Measurements from ENCODE around the gene ALDH3A1. TPM values are rescaled to one million over a fixed set of nuclear protein-coding genes. Genes with fewer than 3 reads are reported as not detected.

Gene ALDH3A1
- total RNA-seq, 1 experiment from 2014 or later: not detected

GRCh38 chr17:19723964-19724363 lies 24.1 kb downstream of the ALDH3A1 start:
- intact Hi-C loops (cut with micrococcal nuclease; ENCODE audit: unreplicated experiment): no loop called here
- no TSS peak for BruUV-seq (replicated peaks)
- CTCF ChIA-PET: interaction anchor here (0.6 kb wide), 1 partner anchor 23 kb away, joined by 4 read pairs; no protein-coding TSS in a partner anchor
- Histone ChIP-seq H3K4me3 (ENCODE audit: low read depth, low read length, poor library complexity, severe bottlenecking) (no peak overlapping the region), H3K27ac (ENCODE audit: low read depth, low read length, poor library complexity, severe bottlenecking) (no peak overlapping the region), H3K36me3 (ENCODE audit: insufficient read depth, low read length, poor library complexity, severe bottlenecking) (no peaks in the 10 kb centered on the region), H3K27me3 (replicated peaks; ENCODE audit: insufficient read depth, low read depth, low read length, poor library complexity) (no peaks in the 10 kb centered on the region), H3K4me1 (ENCODE audit: insufficient read depth, low read length, poor library complexity, severe bottlenecking) (no peaks in the 10 kb centered on the region), H3K9me3 (ENCODE audit: low read depth, low read length, poor library complexity, severe bottlenecking) (no peaks in the 10 kb centered on the region)
- TF ChIP-seq EZH2 (IDR thresholded peaks at IDR 0.05; ENCODE audit: borderline replicate concordance, low read depth, low read length, poor library complexity, severe bottlenecking): no peak
- TF ChIP-seq, protein P1, sequence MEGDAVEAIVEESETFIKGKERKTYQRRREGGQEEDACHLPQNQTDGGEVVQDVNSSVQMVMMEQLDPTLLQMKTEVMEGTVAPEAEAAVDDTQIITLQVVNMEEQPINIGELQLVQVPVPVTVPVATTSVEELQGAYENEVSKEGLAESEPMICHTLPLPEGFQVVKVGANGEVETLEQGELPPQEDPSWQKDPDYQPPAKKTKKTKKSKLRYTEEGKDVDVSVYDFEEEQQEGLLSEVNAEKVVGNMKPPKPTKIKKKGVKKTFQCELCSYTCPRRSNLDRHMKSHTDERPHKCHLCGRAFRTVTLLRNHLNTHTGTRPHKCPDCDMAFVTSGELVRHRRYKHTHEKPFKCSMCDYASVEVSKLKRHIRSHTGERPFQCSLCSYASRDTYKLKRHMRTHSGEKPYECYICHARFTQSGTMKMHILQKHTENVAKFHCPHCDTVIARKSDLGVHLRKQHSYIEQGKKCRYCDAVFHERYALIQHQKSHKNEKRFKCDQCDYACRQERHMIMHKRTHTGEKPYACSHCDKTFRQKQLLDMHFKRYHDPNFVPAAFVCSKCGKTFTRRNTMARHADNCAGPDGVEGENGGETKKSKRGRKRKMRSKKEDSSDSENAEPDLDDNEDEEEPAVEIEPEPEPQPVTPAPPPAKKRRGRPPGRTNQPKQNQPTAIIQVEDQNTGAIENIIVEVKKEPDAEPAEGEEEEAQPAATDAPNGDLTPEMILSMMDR (conservative IDR thresholded peaks at IDR 0.05; ENCODE audit: low read depth, low read length): no peak
- DNase-seq (ENCODE audit: low spot score): no peak
- POLR2A ChIA-PET (ENCODE audit: low non-redundant PET): no interaction called here

- ChIA-PET POLR2A (ENCODE audit: low non-redundant PET) (no interaction called here), CTCF (interaction anchor here (1.0 kb wide), 1 partner anchor 130 kb away, joined by 3 read pairs; no protein-coding TSS in a partner anchor)
- Histone ChIP-seq H3K27me3 (replicated peaks; ENCODE audit: insufficient read depth, low read depth, low read length, poor library complexity) (no peaks in the 10 kb centered on the region), H3K36me3 (ENCODE audit: insufficient read depth, low read length, poor library complexity, severe bottlenecking) (no peaks in the 10 kb centered on the region), H3K27ac (ENCODE audit: low read depth, low read length, poor library complexity, severe bottlenecking) (no peak overlapping the region), H3K9me3 (ENCODE audit: low read depth, low read length, poor library complexity, severe bottlenecking) (no peaks in the 10 kb centered on the region), H3K4me3 (ENCODE audit: low read depth, low read length, poor library complexity, severe bottlenecking) (no peak overlapping the region), H3K4me1 (ENCODE audit: insufficient read depth, low read length, poor library complexity, severe bottlenecking) (no peaks in the 10 kb centered on the region)
- no TSS peak for BruUV-seq (replicated peaks)
- TF ChIP-seq EZH2 (IDR thresholded peaks at IDR 0.05; ENCODE audit: borderline replicate concordance, low read depth, low read length, poor library complexity, severe bottlenecking): no peak
- TF ChIP-seq, protein P1 (conservative IDR thresholded peaks at IDR 0.05; ENCODE audit: low read depth, low read length): no peak
- intact Hi-C loops (cut with micrococcal nuclease; ENCODE audit: unreplicated experiment): no loop called here
- no peak for DNase-seq (ENCODE audit: low spot score)
Measured at GRCh38 chr17:19720631-19721426, 27.3 kb downstream of the ALDH3A1 start.

DNA sequence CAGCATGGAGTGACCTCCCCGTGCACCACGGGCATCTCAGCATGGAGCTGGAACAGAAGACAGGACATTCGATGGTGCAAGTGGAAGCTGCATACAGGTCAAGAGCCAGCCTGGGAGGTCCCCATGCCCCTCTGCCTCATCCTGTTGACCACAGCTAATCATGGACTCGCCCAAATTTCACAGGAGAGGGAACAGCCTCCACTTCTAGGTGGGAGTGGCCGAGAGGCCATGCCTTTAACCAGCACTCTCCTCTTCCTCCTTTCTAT lies 28.0 kb downstream of the ALDH3A1 start:
- Histone ChIP-seq H3K4me1 (ENCODE audit: insufficient read depth, low read length, poor library complexity, severe bottlenecking) (no peaks in the 10 kb centered on the region), H3K4me3 (ENCODE audit: low read depth, low read length, poor library complexity, severe bottlenecking) (no peak overlapping the region), H3K27me3 (replicated peaks; ENCODE audit: insufficient read depth, low read depth, low read length, poor library complexity) (no peaks in the 10 kb centered on the region), H3K36me3 (ENCODE audit: insufficient read depth, low read length, poor library complexity, severe bottlenecking) (no peaks in the 10 kb centered on the region), H3K9me3 (ENCODE audit: low read depth, low read length, poor library complexity, severe bottlenecking) (no peaks in the 10 kb centered on the region), H3K27ac (ENCODE audit: low read depth, low read length, poor library complexity, severe bottlenecking) (no peak overlapping the region)
- POLR2A ChIA-PET (ENCODE audit: low non-redundant PET): no interaction called here
- intact Hi-C loops (cut with micrococcal nuclease; ENCODE audit: unreplicated experiment): no loop called here
- no peak for DNase-seq (ENCODE audit: low spot score)
- no peak for TF ChIP-seq EZH2 (IDR thresholded peaks at IDR 0.05; ENCODE audit: borderline replicate concordance, low read depth, low read length, poor library complexity, severe bottlenecking)
- TF ChIP-seq, protein P1 (conservative IDR thresholded peaks at IDR 0.05; ENCODE audit: low read depth, low read length): no peak
- no TSS peak for BruUV-seq (replicated peaks)
- CTCF ChIA-PET: no interaction called here

All from A673 (cell line).